ENCODE results near the gene GRIK5. TPM values are rescaled to one million over a fixed set of nuclear protein-coding genes. Genes with fewer than 3 reads are reported as not detected.
"Not testable (repeated sequence)": the region's sequence is repeated elsewhere in the genome, so short reads cannot be mapped to it uniquely, and the experiment has no call there.

GRIK5 gene
- polyA plus RNA-seq, 6 donors from 2014 or later: not detected

DNA sequence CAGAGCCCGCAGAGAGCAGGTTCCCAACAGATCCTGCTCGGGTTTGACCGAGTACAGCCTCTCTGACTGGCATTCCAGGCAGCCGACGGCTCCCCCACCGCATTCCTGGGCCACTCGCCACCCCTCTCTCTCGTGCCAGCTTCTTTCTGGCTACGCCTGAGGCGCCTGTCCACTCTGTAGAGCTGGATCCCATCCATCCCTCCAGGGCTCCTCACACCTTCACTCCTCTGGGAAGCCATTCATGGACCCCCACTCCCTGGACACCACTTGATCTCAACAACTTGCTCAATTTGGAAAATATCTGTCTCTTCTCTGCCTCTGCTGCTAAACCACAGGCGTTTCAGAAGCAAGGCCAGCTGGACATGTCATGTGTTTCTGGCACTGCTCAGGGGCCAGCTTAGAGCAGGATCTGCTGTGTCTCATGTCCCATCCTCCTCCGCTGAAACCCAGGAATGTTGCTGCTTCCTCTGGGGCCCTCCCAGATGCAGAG is 45.3 kb downstream of the GRIK5 start:
- H3K27ac Mint-ChIP-seq: no peak overlapping the region
- no peaks in the 10 kb centered on the region for H3K4me1 Mint-ChIP-seq
- DNase-seq: no peak
- no peak overlapping the region for H3K4me3 Mint-ChIP-seq
- ATAC-seq (ENCODE audit: low read depth in 2 of 2): no peak
- peaks cover 0 to 31% (median 21%) of the 10 kb centered on the region in 3 donors for H3K27me3 Mint-ChIP-seq
- H3K9me3 Mint-ChIP-seq: no peaks in the 10 kb centered on the region
- H3K36me3 Mint-ChIP-seq: no peaks in the 10 kb centered on the region

DNA sequence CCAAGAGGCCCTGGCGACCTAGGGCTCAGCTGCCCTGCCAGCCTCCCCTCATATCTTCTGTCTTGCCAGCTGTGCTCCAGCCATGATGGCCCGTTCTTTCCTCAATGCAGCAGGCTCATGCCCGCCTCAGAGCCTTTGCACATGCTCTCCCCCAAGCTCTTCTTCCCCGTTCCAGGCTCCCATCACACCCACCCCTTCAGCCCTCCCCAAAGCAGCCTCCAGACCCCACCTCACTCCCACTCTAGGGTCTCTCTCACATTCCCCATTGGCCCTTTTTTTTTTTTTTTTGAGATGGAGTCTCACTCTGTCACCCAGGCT is 46.1 kb downstream of the GRIK5 start:
- H3K36me3 Mint-ChIP-seq: no peaks in the 10 kb centered on the region
- peaks cover 0 to 31% (median 21%) of the 10 kb centered on the region in 3 donors for H3K27me3 Mint-ChIP-seq
- peak overlapping the region in 1 of 8 donors; percentile 10 for H3K4me3 Mint-ChIP-seq

DNA sequence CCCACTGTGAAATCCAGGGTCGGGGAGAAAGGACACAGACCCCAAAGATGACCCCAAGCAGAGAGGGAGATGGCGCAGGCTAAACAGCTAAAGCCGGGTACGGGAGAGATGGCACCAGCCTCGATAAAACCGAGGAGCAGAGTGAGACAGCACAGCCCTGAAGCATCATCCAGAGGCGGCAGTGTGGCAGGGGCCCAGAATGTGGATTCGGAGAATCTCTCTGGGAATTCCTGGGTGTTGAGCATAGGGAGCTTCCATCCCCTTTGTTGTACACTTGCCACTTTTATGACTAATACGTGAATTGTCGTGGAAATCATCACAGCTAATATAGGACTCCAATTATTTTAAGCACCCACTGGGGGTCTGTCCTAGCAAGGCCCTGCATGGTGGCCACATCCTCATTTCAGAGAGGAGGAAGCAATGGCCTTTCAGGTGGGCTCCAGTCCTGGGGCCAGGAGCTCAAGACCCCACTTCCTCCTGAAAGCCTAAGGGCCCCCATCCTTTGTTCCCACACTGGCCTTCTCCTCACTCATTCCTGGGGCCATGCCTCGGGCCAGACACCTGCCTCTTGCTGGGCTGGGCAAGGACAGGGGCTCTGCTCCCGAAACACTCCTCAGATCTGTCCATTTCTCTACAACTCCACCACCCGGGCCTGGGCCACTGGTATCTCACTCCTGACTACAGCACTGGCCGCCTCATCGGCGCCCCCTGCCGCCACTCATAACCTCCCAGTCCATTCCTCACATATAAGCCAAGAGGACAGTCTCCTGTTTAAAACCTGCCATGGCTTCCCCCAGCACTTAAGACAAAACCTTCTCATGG is 46.7 kb downstream of the GRIK5 start:
- Mint-ChIP-seq H3K27me3 (peaks cover 0 to 31% (median 17%) of the 10 kb centered on the region in 3 donors), H3K27ac (peak overlapping the region in 2 of 6 donors; percentile 52 to 79), H3K4me1 (no peaks in the 10 kb centered on the region), H3K4me3 (no peak overlapping the region), H3K36me3 (no peaks in the 10 kb centered on the region), H3K9me3 (no peaks in the 10 kb centered on the region)
- DNase-seq: no peak
- no peak for ATAC-seq (ENCODE audit: low read depth in 2 of 2)

More for the DNA sequence above, 46.1 kb downstream of the GRIK5 start:
- ATAC-seq (ENCODE audit: low read depth in 2 of 2): no peak
- Mint-ChIP-seq H3K9me3 (no peaks in the 10 kb centered on the region), H3K4me1 (no peaks in the 10 kb centered on the region), H3K27ac (no peak overlapping the region)
- no peak for DNase-seq

DNA sequence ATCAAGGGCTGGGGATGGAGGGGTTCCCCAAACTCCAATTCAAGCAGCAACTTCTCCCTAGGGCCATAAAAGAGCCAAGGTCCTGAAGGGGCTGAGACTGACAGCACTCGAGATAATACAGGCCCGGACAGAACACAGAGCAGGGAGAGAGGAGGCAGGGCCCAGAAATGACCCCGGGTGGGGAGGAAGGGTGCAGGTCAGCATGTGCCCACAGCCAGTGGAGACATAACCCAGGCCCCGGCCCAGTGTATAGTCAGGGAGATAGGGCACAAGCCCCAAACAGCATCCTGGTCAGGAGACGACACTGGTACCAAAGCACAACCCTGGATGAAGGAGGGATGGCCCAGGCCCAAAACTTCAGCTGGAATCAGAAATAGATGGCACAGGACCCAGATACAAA is 47.4 kb downstream of the GRIK5 start:
- no peak overlapping the region for H3K4me3 Mint-ChIP-seq
- no peak overlapping the region for H3K27ac Mint-ChIP-seq

DNA sequence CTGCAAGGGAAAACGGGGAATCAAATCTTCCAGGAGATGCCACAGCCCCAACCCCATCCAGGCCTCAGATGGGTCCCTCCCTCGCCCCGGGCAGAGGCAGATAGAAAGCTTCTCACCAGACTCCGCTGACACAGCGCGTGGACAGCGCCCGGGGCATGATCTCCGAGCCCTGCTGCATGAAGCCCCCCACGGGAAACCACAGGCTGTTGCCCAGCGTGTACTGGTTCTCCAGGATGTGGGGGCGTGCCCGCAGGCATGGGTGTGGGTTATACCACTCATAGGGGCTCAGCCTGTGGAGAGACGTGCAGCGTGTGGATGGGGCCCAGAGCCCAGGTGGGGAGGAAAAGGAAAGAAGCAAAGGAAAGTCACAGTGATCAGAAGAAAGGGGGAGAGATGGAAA is 48.8 kb downstream of the GRIK5 start:
- no peak overlapping the region for H3K27ac Mint-ChIP-seq
- no peaks in the 10 kb centered on the region for H3K9me3 Mint-ChIP-seq
- no peak for ATAC-seq (ENCODE audit: low read depth in 2 of 2)
- DNase-seq: no peak
- H3K36me3 Mint-ChIP-seq: no peaks in the 10 kb centered on the region
- H3K4me1 Mint-ChIP-seq: no peaks in the 10 kb centered on the region
- H3K4me3 Mint-ChIP-seq: no peak overlapping the region
- peaks cover 0 to 20% (median 5%) of the 10 kb centered on the region in 3 donors for H3K27me3 Mint-ChIP-seq

More for the DNA sequence above, 47.4 kb downstream of the GRIK5 start:
- DNase-seq: no peak
- no peaks in the 10 kb centered on the region for H3K36me3 Mint-ChIP-seq
- no peaks in the 10 kb centered on the region for H3K9me3 Mint-ChIP-seq
- no peak for ATAC-seq (ENCODE audit: low read depth in 2 of 2)
- H3K27me3 Mint-ChIP-seq: peaks cover 0 to 31% (median 14%) of the 10 kb centered on the region in 3 donors
- no peaks in the 10 kb centered on the region for H3K4me1 Mint-ChIP-seq

DNA sequence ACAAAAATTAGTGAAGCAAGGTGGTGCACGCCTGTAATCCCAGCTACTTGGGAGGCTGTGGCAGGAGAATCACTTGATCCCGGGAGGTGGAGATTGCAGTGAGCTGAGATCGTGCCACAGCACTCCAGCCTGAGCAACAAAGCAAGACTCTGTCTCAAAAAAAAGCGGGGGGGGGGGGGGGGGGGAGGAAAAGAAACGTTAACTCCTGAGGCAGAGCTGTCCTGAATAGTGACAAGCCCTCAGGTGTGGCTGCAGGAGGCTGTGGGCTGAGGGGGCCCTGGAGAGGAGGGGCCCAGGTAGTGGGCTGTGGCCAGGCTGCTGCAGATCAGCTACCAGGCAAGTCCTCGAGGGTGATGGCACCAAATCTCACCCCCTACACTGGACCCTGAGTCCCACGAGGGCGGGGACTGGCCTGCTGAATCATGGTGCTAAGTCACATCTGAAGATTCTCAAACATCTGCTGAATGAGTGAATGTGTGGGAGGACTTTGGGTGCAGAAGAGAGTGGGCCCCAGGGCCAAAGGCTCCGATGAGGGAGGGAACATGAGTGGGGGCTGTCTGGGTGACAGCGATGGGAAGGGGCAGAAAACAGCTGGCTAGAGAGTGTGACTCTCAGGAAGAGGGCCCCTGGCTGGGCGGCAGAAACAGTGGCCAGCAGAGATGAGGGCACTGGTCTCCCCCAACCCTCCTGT is 51.4 kb downstream of the GRIK5 start:
- Mint-ChIP-seq H3K9me3 (no peaks in the 10 kb centered on the region), H3K4me1 (no peaks in the 10 kb centered on the region), H3K27ac (no peak overlapping the region), H3K36me3 (no peaks in the 10 kb centered on the region), H3K4me3 (no peak overlapping the region), H3K27me3 (peaks cover 0 to 9% (median 0%) of the 10 kb centered on the region in 3 donors)
- DNase-seq (no peak), ATAC-seq (ENCODE audit: low read depth in 2 of 2) (no peak)

DNA sequence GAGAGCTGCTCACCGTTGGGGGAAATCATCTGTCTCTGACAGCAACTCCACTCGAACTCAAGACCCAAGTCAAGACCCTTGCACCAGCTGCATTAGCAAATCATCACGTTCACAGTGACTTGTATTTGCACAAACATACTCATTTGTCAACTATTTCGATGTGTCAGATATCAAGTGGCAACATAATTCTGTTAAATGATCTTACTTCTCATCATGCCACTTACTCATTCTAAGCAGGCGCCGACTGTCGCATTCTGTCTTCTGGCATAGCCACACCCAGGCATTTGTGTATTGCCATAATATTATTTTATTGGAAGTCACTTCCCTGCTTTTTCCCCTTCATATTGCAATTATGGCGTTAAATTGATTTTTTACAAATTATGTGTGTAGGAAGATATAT is 53.0 kb downstream of the GRIK5 start:
- ATAC-seq (ENCODE audit: low read depth in 2 of 2) (no peak), DNase-seq (no peak)
- Mint-ChIP-seq H3K27ac (peak overlapping the region in 1 of 6 donors; percentile 9), H3K4me3 (no peak overlapping the region), H3K4me1 (no peaks in the 10 kb centered on the region), H3K27me3 (peaks cover 0 to 9% (median 0%) of the 10 kb centered on the region in 3 donors), H3K9me3 (no peaks in the 10 kb centered on the region), H3K36me3 (no peaks in the 10 kb centered on the region)

DNA sequence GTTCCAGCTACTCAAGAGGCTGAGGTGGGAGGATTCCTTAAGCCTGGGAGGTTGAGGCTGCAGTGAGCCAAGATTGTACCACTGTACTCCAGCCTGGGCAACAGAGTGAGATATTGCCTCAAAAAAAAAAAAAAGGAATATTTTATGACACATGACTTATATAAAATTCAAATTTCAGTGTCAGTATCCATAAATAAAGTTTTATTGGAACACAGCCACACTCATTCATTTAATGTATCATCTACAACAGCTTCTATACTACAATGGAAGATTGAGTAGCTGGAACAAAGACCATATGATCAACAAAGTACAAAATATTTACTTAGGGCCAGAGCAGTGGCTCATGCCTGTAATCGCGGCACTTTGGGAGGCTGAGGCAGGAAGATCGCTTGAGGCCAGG is 57.3 kb downstream of the GRIK5 start:
- DNase-seq; H3K4me3 Mint-ChIP-seq; H3K9me3 Mint-ChIP-seq; ATAC-seq (ENCODE audit: low read depth in 2 of 2); H3K27me3 Mint-ChIP-seq; H3K36me3 Mint-ChIP-seq; H3K27ac Mint-ChIP-seq; H3K4me1 Mint-ChIP-seq: not testable (repeated sequence)

DNA sequence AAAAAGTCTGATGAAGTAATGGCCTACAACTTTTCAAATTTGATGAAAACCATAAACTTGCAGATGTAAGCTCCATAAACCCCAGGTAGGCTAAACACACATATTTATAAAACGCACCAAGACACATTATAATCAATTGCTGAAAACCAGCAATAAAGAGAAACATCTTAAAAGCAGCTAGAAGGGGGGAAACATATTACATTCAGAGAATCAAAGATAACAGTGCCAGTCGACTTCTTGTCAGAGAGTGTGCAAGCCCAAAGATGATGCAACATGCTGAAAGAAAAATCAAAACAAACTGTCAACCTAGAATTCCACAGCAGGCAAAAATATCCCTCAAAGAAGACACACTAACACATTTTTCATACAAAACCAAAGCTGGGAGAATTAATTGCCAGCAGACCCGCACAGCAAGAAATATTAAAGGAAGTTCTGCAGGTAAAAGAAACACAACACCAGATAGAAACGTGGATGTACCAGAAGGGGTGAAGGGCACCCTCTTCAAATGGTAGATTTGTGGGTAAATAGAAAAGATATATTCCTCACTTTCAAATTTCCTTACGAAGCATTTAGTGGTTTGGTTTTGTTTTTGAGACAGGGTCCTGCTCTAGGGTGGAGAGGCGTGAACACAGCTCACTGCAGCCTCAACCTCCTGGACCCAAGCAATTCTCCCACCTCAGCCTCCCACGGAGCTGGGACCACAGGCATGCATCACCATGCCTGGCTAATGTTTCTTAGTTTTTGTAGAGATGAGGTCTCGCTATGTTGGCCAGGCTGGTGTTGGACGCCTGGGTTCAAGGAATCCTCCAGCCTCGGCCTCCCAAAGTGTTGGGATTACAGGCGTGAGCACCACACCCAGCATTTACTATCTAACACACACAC is 59.5 kb downstream of the GRIK5 start:
- Mint-ChIP-seq H3K9me3 (no peaks in the 10 kb centered on the region), H3K27me3 (peaks cover 5 to 11% (median 8%) of the 10 kb centered on the region in 3 donors)
- ATAC-seq (ENCODE audit: low read depth in 2 of 2): no peak

DNA sequence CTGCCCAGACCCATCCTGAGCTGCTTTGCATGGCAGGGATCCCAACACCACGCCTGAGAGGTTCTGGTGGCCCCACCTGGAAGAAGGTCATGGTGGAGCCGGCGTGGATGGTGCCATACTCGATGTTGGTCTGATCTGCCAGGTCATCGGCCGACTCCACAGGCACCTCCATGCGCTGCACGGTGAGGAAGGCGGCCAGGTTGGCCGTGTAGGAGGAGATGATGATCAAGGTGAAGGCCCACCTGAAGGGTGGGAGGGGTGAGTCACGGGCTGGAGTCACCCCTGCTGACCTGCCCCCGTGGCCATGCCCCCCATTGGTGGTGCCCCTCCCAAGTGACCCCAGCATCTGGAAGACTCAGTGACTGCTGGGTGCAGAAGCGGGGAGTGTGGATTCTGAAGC is 63.4 kb downstream of the GRIK5 start:
- Mint-ChIP-seq H3K4me3 (no peak overlapping the region), H3K4me1 (peaks cover 0 to 3% (median 0%) of the 10 kb centered on the region in 3 donors), H3K36me3 (no peaks in the 10 kb centered on the region), H3K9me3 (no peaks in the 10 kb centered on the region), H3K27ac (no peak overlapping the region), H3K27me3 (peaks cover 15 to 42% (median 23%) of the 10 kb centered on the region in 3 donors)
- no peak for ATAC-seq (ENCODE audit: low read depth in 2 of 2)
- no peak for DNase-seq

More for the DNA sequence above, 59.5 kb downstream of the GRIK5 start:
- no peak overlapping the region for H3K27ac Mint-ChIP-seq
- no peak overlapping the region for H3K4me3 Mint-ChIP-seq
- H3K4me1 Mint-ChIP-seq: no peaks in the 10 kb centered on the region
- DNase-seq: no peak
- H3K36me3 Mint-ChIP-seq: no peaks in the 10 kb centered on the region

DNA sequence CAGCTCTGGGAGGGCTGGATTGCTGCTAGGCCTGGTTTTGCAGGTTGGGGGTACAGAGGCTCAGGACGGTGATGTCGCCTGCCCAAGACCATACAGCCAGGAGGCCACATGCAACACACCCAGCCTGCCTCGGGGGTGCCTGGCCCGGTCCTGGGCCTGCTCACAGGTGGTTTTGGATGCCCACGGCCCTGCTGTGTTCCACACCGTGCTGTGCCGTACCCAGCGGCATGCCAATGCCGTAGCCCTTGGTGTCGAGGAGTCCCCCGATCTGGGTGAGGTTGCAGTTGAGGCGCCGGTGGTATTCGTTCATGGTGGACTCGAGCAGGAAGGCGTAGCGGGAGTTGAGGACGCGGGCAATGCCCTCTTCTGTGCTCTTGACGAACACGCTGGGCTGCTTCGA is 64.5 kb downstream of the GRIK5 start:
- peaks cover 0 to 3% (median 0%) of the 10 kb centered on the region in 3 donors for H3K4me1 Mint-ChIP-seq
- no peaks in the 10 kb centered on the region for H3K36me3 Mint-ChIP-seq
- H3K27me3 Mint-ChIP-seq: peaks cover 19 to 50% (median 32%) of the 10 kb centered on the region in 3 donors
- H3K9me3 Mint-ChIP-seq: no peaks in the 10 kb centered on the region
- no peak for DNase-seq
- ATAC-seq (ENCODE audit: low read depth in 2 of 2): no peak
- H3K27ac Mint-ChIP-seq: no peak overlapping the region
- no peak overlapping the region for H3K4me3 Mint-ChIP-seq

DNA sequence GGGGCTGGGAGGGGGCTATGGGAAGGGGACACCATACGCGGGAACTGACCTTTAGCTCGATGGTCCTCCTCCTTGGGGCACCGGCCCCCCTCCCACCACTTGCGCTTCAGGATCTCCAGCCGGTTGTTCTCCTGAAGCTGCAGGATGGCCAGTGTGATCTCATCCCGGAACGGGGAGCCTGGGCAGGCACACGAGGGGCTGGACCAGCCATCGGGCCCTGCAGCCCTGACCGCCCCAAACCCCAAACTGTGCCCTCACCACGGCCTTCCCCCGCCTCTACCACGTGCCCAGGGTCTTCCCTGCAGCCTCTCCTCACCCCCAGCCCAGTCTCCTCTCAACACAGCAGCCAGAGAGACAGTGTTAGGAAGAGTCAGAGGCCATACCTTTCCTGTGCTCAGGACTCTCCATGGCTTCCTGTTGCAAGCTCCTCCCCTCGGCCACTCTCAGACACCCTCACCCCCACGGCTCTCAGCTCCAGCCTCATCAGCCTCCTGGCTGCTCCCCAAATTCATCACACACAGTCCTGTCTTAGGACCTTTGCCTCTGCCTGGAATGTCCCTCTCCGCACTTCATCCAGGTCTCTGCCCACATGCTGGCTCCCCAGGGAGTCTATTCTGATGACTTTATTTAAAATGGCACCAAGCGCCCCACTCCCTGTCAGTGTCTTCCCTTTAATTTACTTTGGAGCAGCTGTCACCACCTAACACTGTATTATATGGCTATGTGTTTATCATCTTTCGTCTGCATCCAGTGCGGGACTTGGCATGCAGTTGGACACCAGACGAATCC is 66.3 kb downstream of the GRIK5 start:
- DNase-seq (no peak), ATAC-seq (ENCODE audit: low read depth in 2 of 2) (no peak)
- Mint-ChIP-seq H3K27me3 (peaks cover 33 to 66% (median 47%) of the 10 kb centered on the region in 3 donors), H3K4me1 (peaks cover 0 to 8% (median 7%) of the 10 kb centered on the region in 3 donors), H3K4me3 (peak overlapping the region in 1 of 8 donors; percentile 55), H3K9me3 (no peaks in the 10 kb centered on the region), H3K27ac (no peak overlapping the region), H3K36me3 (peaks cover 0 to 9% of the 10 kb centered on the region in 2 donors)

Data from naive B cell (primary cell).